Dermis blood vessel endothelial cell (primary cell): Measurements from ENCODE around the gene HOXC13. TPM values are rescaled to one million over a fixed set of nuclear protein-coding genes. Genes with fewer than 3 reads are reported as not detected.

ENCODE experiments used
- DNase-seq: peaks from one replicate; pipeline ENCODE4 v3.0.0; 2010
- total RNA-seq: library from RNA; depleted of rRNA; stranded (reverse); fragments of >200 nt; gene quantifications from 2 replicates; pipeline ENCODE4 v1.2.3, GENCODE V29; 2014

Gene HOXC13
- total RNA-seq, 1 donor from 2014 or later: not detected

DNA sequence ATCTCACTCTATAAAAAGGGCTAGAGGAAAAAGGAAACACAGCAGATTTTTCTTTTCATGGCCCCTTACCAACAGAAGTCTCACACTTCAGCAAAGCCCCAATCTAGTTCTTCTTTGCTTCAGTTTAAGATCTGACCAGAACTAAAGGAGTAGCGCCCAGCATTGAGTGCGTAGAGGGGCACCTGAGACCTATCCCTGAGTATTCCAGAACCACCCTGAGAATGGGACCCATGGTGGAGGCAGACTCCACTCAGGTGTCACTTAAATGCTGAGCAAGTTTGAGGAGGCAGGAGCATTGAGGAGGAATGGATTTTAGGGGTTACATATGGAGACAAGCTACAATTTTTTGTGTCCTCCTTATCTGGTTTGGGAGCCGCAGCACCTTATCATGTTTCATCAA, 32.5 kb downstream of the HOXC13 start:
- DNase-seq: no peak

DNA sequence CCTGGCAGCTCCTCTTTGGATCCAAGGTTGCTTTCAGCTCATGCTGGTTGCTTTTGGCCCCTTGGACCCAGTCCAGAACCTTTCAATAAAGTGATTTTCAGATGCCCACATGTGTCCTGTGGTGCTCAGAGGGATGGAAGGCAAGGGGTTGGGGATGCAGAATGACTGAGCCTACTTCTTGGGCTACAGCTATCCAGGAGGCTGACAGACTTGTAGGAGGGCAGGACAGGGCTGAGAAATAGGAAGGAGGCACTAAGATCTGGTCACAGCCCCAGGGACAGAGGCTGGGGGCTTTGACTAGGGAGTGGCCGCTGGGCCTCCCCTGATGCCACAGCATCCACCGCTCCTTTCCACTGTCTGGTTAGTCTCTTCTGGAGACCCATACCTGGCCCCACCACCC, 33.1 kb downstream of the HOXC13 start:
- no peak for DNase-seq

DNA sequence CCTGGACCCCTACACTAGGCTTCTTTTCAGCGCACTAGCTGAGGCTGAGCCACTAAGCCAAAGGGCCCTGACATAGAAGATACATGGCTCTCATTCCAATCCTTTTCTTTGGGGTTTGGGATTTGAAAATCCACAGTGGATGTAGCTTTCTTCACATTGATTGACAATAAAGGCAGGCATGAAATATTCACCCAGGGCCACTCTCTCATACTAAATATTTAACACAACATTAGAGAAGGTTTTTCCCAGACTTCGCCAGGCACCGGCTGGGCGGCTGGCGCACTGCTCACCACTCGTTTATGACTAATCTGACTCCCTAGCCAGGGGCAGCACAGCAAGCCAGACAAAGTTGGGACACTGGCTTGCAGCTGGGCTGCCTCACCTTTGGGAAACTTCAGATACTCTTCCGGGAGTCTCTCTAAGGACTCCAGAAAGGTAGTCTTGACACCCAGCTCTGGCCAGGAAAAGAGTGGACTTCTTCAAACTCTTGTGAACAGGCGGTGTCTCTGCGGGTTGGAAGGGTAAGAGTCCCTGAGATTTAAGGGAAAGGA, 33.6 kb downstream of the HOXC13 start:
- DNase-seq: no peak

DNA sequence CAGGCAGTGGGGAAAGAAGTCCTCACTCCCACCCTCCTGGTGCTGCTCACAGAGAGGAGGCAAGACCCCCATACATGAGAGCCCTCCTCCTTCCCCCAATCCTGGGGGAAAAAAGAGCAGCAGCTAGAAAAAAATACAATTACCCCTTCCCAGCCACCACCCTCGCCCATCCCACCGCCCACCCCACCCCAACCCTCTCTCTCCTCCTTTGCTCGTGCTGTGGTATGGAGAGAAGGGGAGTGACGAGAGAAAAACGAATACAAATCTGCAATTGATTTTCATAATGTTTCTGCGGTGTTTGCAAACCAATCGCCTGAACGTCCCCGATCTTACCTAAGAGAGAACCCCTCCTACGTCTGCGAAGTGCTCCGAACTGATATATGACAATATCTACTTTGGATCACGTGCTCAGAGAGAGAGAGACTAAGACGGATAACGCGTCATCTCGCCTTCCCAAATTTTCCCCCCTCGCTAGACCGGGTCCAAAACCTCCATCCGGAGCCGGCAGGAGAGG, 34.1 kb downstream of the HOXC13 start, which contains the start of gene HOXC11:
TSS of gene HOXC11 (plus strand) at position 405 of the 514 bp plus-strand sequence. CDS start 116 bp downstream, outside the sequence.
- DNase-seq: no peak

DNA sequence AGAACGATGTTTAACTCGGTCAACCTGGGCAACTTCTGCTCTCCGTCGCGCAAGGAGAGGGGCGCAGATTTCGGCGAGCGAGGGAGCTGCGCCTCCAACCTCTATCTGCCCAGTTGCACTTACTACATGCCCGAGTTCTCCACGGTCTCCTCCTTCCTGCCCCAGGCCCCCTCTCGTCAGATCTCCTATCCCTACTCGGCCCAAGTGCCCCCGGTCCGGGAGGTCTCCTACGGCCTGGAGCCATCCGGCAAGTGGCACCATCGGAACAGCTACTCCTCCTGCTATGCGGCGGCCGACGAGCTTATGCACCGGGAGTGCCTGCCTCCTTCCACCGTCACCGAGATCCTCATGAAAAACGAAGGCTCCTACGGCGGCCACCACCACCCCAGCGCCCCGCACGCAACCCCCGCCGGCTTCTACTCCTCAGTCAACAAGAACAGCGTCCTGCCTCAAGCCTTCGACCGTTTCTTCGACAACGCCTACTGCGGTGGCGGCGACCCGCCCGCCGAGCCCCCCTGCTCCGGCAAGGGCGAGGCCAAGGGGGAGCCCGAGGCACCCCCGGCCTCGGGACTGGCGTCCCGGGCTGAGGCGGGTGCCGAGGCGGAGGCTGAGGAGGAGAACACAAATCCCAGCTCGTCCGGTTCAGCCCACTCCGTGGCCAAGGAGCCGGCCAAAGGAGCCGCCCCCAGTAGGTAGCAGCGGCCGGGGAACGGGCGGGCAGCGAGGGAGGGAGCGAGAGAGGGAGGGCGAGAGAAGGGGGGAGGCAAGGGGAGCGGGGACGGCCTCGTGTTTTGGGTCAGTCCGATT, 34.8 kb downstream of the HOXC13 start:
- DNase-seq: no peak

DNA sequence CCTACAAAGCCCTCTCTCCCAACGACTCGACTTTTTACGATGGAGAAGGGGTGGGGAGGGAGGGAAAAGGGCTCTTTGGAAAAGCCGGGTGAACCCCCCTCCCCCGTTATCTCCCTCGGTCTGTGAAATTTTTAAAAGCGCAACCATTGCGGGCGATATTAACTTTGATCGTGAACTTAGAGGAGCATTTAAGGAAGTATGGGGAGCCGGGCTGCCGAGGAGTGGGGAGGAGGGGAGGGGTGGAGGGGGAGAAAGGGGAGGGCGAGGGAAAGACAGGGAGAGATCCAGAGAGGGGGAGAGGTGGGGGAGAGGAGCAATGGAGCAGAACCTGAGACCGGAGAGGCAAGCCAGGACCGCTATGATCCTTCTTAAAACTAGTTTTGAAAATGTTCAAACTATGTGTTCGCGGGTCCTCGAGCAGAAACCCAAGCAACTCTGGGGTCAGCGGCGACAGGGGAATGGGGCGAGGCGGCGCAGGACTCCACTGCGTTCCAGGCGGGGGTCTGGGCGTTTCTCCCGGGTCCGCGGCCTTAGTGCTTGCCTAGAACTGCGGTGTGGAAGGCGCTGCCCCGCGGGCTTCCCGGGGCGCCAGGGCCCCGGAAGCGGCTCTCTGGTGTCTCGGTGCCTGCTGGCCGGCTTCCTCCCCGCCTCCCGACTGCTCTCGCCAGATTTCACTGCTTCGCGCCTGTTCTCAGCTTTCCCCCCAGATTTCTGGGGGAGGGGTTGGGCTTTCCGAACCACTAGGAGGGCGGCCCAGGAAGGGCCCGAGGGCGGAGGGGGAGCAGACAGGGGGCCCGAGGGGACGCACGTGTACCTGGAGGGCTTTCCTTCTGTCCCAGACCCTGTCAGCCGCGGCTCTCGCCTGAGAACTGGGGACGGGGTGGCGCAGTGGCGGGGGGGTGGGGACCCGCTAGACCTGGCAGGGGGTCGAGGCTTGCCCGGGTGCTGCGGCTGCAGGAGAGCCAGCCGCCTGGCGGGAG, 35.7 kb downstream of the HOXC13 start, which contains the start of gene HOTAIR:
TSS of gene HOTAIR (minus strand) at position 871 of the 980 bp plus-strand sequence.
- no peak for DNase-seq

DNA sequence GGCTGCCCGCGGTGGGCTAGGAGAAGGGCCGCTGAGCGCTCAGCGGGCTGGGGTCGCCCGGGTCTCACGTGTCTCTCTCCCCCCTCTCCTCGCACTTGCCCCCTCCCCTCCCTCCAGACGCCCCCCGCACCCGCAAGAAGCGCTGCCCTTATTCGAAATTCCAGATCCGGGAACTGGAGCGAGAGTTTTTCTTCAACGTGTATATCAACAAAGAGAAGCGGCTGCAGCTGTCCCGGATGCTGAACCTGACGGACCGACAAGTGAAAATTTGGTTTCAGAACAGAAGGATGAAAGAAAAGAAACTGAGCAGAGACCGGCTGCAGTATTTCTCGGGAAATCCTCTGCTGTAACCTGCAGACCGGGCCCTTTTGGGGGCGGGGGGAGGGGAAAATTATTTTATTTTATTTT, 36.4 kb downstream of the HOXC13 start:
- DNase-seq: no peak

DNA sequence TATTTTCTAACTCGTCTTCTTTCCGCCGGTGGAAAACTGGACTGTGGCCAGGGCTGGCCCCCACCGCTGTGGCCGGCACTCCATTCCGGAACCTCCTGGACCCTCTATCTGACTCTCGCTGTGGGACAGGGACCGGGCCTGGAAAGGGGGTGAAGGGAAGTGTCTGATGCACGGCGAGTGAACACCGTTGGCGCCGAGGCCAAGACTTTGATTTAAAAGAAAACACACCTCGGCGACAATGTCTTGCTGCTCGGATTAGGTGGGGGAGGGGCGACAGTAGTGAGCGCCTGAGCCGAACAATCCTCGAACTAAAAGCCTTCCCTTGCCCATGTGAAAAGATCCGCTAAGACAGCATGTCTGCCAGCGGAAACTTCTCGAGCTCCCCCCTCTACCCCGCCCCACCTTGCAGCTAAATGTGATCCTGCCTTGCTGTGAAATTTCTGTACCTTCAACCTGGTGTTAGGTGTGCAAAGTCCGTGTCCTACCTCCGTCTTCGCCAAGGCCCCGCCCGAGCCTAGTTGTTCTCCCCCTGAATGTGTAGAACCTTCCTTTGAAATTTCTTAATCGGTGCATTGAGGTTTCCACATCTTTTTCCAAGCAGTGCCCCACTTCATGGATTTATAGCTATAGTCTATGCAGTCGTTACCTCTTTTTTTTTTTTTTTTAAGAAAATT, 37.0 kb downstream of the HOXC13 start:
- DNase-seq: no peak

DNA sequence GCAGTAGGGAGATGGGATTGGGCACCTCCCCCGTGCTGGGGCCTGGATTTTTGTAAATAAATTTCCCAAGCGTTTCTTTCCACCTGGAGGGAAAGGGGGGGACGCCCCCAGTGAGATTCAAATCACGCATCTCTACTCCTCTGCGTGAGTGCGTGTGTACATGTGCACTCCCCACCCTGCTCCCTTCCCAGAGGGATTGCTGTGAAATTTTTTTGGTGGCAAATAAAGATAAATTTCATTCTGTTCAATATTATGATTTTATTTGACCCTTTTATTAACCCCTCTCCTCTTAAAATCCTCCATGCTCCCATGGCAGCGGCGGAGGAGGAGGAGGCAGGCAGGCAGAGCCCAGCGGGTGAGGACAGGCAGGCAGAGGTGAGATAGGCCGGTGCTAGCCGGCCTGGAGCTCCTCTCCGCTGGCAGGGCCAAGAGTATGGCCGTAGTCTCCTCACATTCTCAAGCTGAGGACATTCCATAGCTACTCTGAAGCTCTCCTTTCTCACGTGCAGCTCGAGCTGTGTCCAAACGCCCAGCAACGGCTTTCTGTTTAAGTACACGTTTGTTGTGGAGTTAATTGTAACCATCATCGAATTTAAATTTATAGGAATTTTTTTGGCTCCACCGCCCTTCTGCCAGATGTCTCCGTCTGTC, 37.7 kb downstream of the HOXC13 start:
- no peak for DNase-seq

DNA sequence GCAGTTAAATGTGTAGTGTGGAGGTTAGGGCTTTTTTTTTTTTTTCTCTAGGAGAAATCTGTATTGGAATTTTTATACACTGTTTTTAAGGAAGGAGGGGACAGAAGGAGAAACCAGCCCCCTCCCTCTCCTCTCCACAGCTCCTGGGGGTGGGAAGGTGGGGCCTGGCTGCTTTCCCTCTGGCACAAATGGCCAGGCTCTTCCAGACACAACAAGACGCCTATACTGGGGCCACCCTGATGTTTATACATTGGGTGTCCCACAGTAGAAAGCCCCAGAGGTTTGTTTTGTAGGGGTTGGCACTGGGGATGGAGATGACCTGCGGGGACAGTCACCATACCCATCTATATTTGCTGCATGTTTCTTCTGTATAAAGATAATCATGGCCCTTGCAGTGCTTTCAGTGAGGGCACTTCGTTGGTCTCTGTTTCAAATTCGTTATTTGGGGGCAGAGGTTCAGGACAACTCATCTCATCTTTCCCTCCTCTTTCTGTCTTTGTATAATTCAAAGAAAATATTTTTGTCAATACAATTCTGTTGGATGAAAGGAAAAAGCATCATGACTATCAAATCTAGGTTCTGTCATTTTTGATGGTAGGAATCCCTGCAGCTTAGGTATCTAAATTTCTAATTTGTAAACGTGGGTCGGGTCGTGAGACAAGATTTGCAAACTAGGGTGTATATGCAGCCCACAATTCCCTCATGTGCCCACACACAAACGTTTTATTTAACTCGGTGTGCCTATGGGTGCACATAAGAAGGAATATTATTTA, 38.4 kb downstream of the HOXC13 start:
- no peak for DNase-seq

DNA sequence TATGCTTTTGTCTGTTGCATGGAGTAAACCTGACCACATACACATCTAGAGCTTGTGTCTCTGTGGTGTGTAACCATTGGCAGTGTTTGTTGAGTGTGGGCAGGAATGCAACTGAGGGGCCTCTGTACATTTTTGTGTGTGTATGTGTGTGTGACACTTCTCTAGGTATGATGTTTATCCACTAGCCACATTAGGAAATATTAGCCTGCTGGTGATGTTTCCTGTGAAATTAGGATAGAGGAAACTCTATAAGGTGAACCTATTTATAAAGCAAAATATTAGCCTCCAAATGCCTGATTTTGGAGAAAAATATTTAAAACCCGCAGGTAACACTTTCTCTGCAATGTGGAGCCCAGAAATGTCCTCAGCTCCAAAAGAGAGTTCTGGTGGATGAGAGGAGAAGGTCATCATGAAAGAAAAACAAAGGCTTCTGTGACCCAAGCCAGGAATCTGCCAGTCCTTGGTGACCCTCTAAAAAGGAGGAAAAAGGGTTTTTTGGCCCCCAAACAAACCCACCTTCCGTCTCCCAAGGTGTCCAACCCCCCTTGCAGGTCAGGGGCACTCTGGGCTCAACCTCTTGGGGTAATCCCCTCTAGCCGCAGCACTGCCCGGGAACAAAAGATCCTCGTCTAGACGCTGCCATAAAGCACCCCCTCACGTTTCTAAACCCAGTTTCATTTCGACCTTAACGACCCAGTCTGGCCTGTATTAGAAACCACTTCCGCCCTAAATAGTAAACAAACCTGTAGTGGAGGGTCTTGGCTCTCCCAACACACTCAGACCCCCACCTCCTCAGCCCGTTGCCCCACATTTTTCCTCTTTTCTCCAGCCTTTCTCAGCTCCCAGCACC, 39.2 kb downstream of the HOXC13 start:
- DNase-seq: no peak

DNA sequence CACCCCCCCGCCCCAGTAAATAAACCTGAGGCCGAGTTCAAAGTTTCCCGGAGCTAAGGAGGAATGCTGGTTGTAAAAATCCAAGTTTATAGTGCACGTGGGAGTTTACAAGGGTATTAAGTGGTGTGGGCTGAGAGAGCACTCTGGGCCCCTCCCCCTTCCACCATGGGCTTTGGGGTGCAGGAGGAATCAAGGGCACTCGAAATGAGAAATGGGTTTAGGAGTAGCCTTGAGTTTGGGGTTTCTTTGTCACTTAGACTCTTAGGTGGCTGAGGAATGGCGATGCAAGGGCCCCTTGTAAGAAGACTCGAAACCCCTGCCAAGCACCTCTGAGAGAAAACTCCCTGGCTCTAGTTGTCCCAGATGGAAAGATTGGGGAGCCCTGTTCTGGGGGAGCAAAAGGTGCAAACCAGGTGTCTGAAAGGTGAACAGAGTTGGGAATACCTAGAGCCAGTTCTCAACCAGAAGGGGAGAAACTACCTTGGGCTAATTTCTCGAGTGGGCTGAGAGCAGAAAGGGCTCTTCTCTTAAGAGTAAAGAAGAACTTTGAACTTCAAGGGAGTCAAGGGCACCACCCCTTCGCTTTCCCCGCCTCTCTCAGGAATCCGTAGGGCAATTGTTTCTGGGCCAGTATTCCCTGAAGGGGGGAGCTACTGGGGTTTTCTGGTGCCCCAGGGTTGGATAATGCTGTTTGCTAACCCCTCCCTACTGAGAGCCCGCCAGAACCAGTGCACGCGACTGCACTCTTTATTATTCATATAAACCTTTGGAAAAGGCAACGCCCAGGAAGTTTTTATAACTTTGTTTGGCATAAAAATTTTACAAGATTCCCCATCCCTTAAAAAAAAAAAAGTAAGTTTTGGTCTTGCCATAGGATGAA, 40.1 kb downstream of the HOXC13 start:
- DNase-seq: no peak

DNA sequence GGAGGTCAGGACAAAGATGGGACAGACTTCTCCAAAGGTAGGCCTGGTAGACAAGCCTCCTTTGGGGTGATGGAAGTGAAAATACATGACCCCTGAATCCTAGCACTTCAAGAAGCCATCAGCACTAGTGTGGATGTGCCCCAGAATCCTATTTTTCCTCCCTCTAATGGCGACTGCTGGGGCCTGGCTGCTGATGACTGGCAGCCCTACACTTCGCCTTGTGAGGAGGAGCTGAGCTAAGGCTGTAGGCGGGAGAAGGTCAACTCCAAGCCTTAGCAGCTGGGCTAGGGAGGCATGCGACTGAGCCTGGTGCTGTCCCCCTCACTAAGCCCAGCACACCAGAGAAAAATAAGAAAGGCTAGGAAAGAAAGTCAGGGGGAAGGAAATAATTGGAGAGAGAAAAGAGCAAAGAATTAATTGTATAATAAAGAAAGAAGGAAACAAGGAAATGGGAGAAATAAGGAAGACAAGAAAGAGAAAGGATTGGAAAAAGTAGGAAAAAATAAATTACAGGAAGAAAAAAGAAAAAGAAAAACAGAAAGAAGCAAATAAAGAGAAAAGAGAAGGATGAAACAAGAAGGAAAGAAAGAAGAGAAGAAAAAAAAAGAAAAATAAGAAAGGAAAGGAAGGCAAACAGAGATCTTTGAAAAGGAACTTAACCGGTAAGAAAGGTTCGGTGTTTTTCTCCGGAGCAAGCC, 41.6 kb downstream of the HOXC13 start:
- no peak for DNase-seq

DNA sequence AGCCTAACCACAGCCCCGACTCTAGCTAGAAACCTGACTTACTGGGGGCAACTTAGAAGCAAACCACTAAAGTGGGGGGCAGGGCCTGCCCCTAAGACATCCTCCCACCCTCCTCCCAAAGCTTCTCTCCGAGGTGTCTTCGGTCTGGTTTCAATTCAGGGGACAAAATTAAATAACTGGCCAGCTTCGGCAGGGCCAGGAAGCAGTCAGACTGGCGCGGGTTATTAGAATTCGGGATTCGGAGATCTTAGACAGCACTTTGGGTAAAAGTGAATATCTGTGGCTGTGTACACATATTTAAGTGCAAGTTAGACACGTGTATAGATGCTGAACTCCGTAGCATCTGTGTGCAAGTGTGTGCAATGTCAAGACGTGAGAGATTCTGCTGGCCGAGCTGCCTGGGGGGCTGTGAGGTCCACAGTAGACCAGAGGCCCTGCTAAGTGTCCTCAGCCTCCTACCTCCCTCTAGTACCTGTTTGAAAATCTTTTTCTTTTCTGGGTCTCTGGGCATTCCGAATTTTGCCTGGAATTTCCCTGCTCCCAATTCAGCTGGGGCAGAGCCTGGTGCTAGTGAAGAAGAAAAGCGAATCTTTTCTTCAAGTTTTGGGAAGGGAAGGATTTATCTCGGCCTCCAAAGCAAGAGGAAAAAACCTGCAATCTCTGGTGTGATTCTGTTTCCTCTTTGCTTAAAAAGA, 42.3 kb downstream of the HOXC13 start:
- DNase-seq: no peak

DNA sequence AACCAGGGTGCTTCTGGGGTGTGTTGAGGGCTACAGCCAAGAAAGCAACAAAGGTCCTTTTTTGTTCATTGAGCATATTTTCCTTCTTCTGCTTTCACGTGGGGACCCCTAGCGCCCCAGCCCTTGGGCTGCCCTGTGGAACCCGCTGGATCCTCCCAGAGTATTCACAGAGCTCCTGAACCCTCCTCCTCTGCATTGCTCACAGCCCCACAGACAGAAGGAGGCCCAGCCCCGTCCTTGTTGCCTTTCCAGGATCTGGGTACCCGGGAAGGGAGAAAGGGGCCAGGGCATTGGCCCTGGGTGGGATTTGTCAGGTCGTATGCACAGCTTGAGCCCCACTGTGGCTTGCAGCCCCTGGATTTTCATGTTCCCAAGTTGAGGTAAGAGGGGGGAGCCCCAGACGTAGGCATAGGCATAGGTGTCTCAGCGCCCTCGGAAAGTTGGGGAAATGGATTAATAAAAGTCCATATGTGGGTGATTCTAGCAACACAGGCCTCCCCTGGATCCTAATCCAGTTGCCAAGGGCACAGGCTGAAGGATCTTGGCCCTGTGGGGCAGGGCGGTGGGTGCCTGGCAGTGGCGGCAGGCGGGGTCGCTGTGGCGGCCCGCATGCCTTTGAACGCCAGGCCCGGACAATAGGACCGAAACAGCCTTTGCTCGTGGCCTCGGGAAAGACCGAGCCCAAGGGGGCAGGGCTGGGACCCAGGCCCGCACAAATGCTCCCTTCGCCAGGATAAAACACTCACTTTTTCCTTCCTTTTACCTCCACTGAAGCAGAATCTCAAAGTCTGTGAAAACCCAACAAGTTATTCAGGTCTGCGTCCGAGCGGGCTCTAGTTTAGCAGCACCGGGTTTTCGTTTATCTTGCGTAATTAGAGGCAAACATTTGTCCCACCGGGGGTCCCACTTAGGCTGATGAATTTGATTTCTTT, 43.3 kb downstream of the HOXC13 start:
- no peak for DNase-seq
